GM18909 (cell line): ENCODE data around the gene FGFR2.

Experiments used
- ATAC-seq: cut with Tn5 transposase; IDR thresholded peaks from one replicate; pipeline ENCODE4 v1.9.1; 2021; ENCODE audit warnings: mild to moderate bottlenecking; ENCODE audit not compliant: unreplicated experiment, poor library complexity

FGFR2 gene

GRCh38 chr10:121503587-121504051 is 94.6 kb downstream of the FGFR2 start:
- no peak for ATAC-seq

- ATAC-seq: no peak
Observed at GRCh38 chr10:121501796-121502195, 96.4 kb downstream of the FGFR2 start.

- no peak for ATAC-seq
Observed at GRCh38 chr10:121500701-121501332, 97.4 kb downstream of the FGFR2 start.

GRCh38 chr10:121497513-121498470 is 100.5 kb downstream of the FGFR2 start:
- no peak for ATAC-seq

- no peak for ATAC-seq
Observed at GRCh38 chr10:121495719-121496118, 102.5 kb downstream of the FGFR2 start.

- no peak for ATAC-seq
Observed at GRCh38 chr10:121494296-121494695, 103.9 kb downstream of the FGFR2 start.

- no peak for ATAC-seq
Observed at GRCh38 chr10:121493521-121493920, 104.7 kb downstream of the FGFR2 start.

- ATAC-seq: no peak
Observed at GRCh38 chr10:121490871-121491519, 107.2 kb downstream of the FGFR2 start.

GRCh38 chr10:121485436-121486139 is 112.7 kb downstream of the FGFR2 start:
- no peak for ATAC-seq

- no peak for ATAC-seq
Observed at GRCh38 chr10:121484816-121485215, 113.4 kb downstream of the FGFR2 start.

GRCh38 chr10:121484401-121484800 is 113.8 kb downstream of the FGFR2 start:
- ATAC-seq: no peak

- no peak for ATAC-seq
Observed at GRCh38 chr10:121481180-121481579, 117.1 kb downstream of the FGFR2 start.

GRCh38 chr10:121478556-121478955 is 119.7 kb downstream of the FGFR2 start:
- no peak for ATAC-seq

GRCh38 chr10:121469797-121470606 is 128.2 kb downstream of the FGFR2 start:
- ATAC-seq: no peak

- no peak for ATAC-seq
Observed at GRCh38 chr10:121468726-121469125, 129.5 kb downstream of the FGFR2 start.

- no peak for ATAC-seq
Observed at GRCh38 chr10:121466424-121466823, 131.8 kb downstream of the FGFR2 start.

- no peak for ATAC-seq
Observed at GRCh38 chr10:121465215-121465614, 133.0 kb downstream of the FGFR2 start.

- no peak for ATAC-seq
Observed at GRCh38 chr10:121464517-121464916, 133.7 kb downstream of the FGFR2 start.

- ATAC-seq: no peak
Observed at GRCh38 chr10:121462955-121463354, 135.3 kb downstream of the FGFR2 start.
